ENCODE data around the gene CYFIP2. TPM values are rescaled to one million over a fixed set of nuclear protein-coding genes. Genes with fewer than 3 reads are reported as not detected.

CYFIP2 gene
- total and polyA plus RNA-seq, 2 experiments from 2014 or later = 2.2 to 5.9 TPM

GRCh38 chr5:157370967-157371366 lies 105.0 kb downstream of the CYFIP2 start:
- Histone ChIP-seq H3F3A (ENCODE audit: insufficient read depth) (peaks cover 15% of the 10 kb centered on the region; the same call in 1 of the 2 replicates), H3K4me3 (no peak overlapping the region), H3K4me2 (ENCODE audit: unreplicated experiment) (no peak overlapping the region), H3K9me2 (ENCODE audit: insufficient read depth) (no peaks in the 10 kb centered on the region), H4K20me1 (ENCODE audit: insufficient read depth) (no peaks in the 10 kb centered on the region), H3K27me3 (replicated peaks; ENCODE audit: insufficient read depth) (no peaks in the 10 kb centered on the region), H3K79me2 (ENCODE audit: insufficient read depth) (no peaks in the 10 kb centered on the region), H3K9ac (no peak overlapping the region), H3K27ac (no peak overlapping the region), H3K4me1 (ENCODE audit: insufficient read depth) (peaks cover 24% of the 10 kb centered on the region), H3K9me3 (ENCODE audit: low read depth) (no peaks in the 10 kb centered on the region), H2AFZ (no peak overlapping the region), H3K36me3 (ENCODE audit: low read depth) (no peaks in the 10 kb centered on the region)
- DNase-seq = no peak
- in situ Hi-C loops (cut with MboI) = no loop called here
- no peak for TF ChIP-seq EZH2phosphoT487 (IDR thresholded peaks at IDR 0.05; ENCODE audit: insufficient read depth, low read depth)
- TF ChIP-seq EZH2 (IDR thresholded peaks at IDR 0.05; ENCODE audit: insufficient read depth, poor library complexity, severe bottlenecking) = no peak
- WGBS, 2 experiments (ENCODE audit: low coverage in 1 of 2, low lambda C conversion rate in 2 of 2, missing lambda C conversion rate in 2 of 2) = 94 to 97% methylated on average over 6 of the region's 6 CpGs

- Histone ChIP-seq H3K27me3 (replicated peaks; ENCODE audit: insufficient read depth) (no peaks in the 10 kb centered on the region), H3K9ac (no peak overlapping the region), H3K4me1 (ENCODE audit: insufficient read depth) (peaks cover 22% of the 10 kb centered on the region), H3F3A (ENCODE audit: insufficient read depth) (peaks cover 15% of the 10 kb centered on the region; the same call in 1 of the 2 replicates), H3K4me3 (0 out of 2 replicates have a peak overlapping the region, but pooled peaks have one; percentile 27), H3K36me3 (ENCODE audit: low read depth) (no peaks in the 10 kb centered on the region), H3K79me2 (ENCODE audit: insufficient read depth) (no peaks in the 10 kb centered on the region), H2AFZ (no peak overlapping the region; the same call in 1 of the 2 replicates), H3K27ac (peak overlapping the region; percentile 8), H3K9me3 (ENCODE audit: low read depth) (no peaks in the 10 kb centered on the region), H4K20me1 (ENCODE audit: insufficient read depth) (no peaks in the 10 kb centered on the region), H3K4me2 (ENCODE audit: unreplicated experiment) (peak overlapping the region; percentile 64), H3K9me2 (ENCODE audit: insufficient read depth) (no peaks in the 10 kb centered on the region)
- DNase-seq = peak; percentile 72
- 37 to 38% methylated on average over 5 of the region's 5 CpGs for WGBS, 2 experiments (ENCODE audit: low coverage in 1 of 2, low lambda C conversion rate in 2 of 2, missing lambda C conversion rate in 2 of 2)
- TF ChIP-seq EZH2 (IDR thresholded peaks at IDR 0.05; ENCODE audit: insufficient read depth, poor library complexity, severe bottlenecking) = no peak
- no peak for TF ChIP-seq EZH2phosphoT487 (IDR thresholded peaks at IDR 0.05; ENCODE audit: insufficient read depth, low read depth)
- in situ Hi-C loops (cut with MboI) = no loop called here
Observed at GRCh38 chr5:157371655-157372471, 105.9 kb downstream of the CYFIP2 start.

GRCh38 chr5:157372472-157372822 lies 106.5 kb downstream of the CYFIP2 start:
- 0 out of 2 replicates have a peak overlapping the region, but pooled peaks have one; percentile 27 for H3K4me3 ChIP-seq
- H3K27ac ChIP-seq = peak overlapping the region; percentile 8; the same call in 1 of the 2 replicates
- TF ChIP-seq EZH2phosphoT487 (IDR thresholded peaks at IDR 0.05; ENCODE audit: insufficient read depth, low read depth) = no peak
- TF ChIP-seq EZH2 (IDR thresholded peaks at IDR 0.05; ENCODE audit: insufficient read depth, poor library complexity, severe bottlenecking) = no peak
- no peak for DNase-seq
- H2AFZ ChIP-seq = no peak overlapping the region; the same call in 1 of the 2 replicates
- 74 to 78% methylated on average over 4 of the region's 4 CpGs for WGBS, 2 experiments (ENCODE audit: low coverage in 1 of 2, low lambda C conversion rate in 2 of 2, missing lambda C conversion rate in 2 of 2)
- H3K79me2 ChIP-seq (ENCODE audit: insufficient read depth) = no peaks in the 10 kb centered on the region
- H4K20me1 ChIP-seq (ENCODE audit: insufficient read depth) = no peaks in the 10 kb centered on the region
- H3K4me2 ChIP-seq (ENCODE audit: unreplicated experiment) = peak overlapping the region; percentile 64
- peaks cover 18% of the 10 kb centered on the region for H3K4me1 ChIP-seq (ENCODE audit: insufficient read depth)
- H3K9ac ChIP-seq = no peak overlapping the region
- peaks cover 15% of the 10 kb centered on the region; the same call in 1 of the 2 replicates for H3F3A ChIP-seq (ENCODE audit: insufficient read depth)
- no peaks in the 10 kb centered on the region for H3K9me2 ChIP-seq (ENCODE audit: insufficient read depth)
- H3K27me3 ChIP-seq (replicated peaks; ENCODE audit: insufficient read depth) = no peaks in the 10 kb centered on the region
- no peaks in the 10 kb centered on the region for H3K9me3 ChIP-seq (ENCODE audit: low read depth)
- in situ Hi-C loops (cut with MboI) = no loop called here
- H3K36me3 ChIP-seq (ENCODE audit: low read depth) = no peaks in the 10 kb centered on the region

- no peak for DNase-seq
- no peak overlapping the region for H3K9ac ChIP-seq
- in situ Hi-C loops (cut with MboI) = no loop called here
- 73 to 79% methylated on average over 6 of the region's 6 CpGs for WGBS, 2 experiments (ENCODE audit: low coverage in 1 of 2, low lambda C conversion rate in 2 of 2, missing lambda C conversion rate in 2 of 2)
- no peaks in the 10 kb centered on the region for H4K20me1 ChIP-seq (ENCODE audit: insufficient read depth)
- no peak for TF ChIP-seq EZH2 (IDR thresholded peaks at IDR 0.05; ENCODE audit: insufficient read depth, poor library complexity, severe bottlenecking)
- no peak for TF ChIP-seq EZH2phosphoT487 (IDR thresholded peaks at IDR 0.05; ENCODE audit: insufficient read depth, low read depth)
- no peak overlapping the region for H3K4me3 ChIP-seq
- H3K79me2 ChIP-seq (ENCODE audit: insufficient read depth) = no peaks in the 10 kb centered on the region
- no peaks in the 10 kb centered on the region for H3K9me3 ChIP-seq (ENCODE audit: low read depth)
- no peak overlapping the region for H3K4me2 ChIP-seq (ENCODE audit: unreplicated experiment)
- H3K4me1 ChIP-seq (ENCODE audit: insufficient read depth) = peaks cover 5% of the 10 kb centered on the region; the same call in 1 of the 2 replicates
- no peaks in the 10 kb centered on the region for H3K27me3 ChIP-seq (replicated peaks; ENCODE audit: insufficient read depth)
- no peak overlapping the region for H2AFZ ChIP-seq
- H3K27ac ChIP-seq = no peak overlapping the region
- no peaks in the 10 kb centered on the region for H3K36me3 ChIP-seq (ENCODE audit: low read depth)
- H3K9me2 ChIP-seq (ENCODE audit: insufficient read depth) = no peaks in the 10 kb centered on the region
- H3F3A ChIP-seq (ENCODE audit: insufficient read depth) = no peaks in the 10 kb centered on the region; the same call in 1 of the 2 replicates
Observed at GRCh38 chr5:157378509-157378908, 112.6 kb downstream of the CYFIP2 start.
